Measurements from ENCODE around the gene NTRK3. TPM values are rescaled to one million over a fixed set of nuclear protein-coding genes. Genes with fewer than 3 reads are reported as not detected.

Gene NTRK3
- total and polyA plus RNA-seq, 2 donors (not counting 3 experiments of a cell fraction or from before 2014, with no cell fraction given): not detected

DNA sequence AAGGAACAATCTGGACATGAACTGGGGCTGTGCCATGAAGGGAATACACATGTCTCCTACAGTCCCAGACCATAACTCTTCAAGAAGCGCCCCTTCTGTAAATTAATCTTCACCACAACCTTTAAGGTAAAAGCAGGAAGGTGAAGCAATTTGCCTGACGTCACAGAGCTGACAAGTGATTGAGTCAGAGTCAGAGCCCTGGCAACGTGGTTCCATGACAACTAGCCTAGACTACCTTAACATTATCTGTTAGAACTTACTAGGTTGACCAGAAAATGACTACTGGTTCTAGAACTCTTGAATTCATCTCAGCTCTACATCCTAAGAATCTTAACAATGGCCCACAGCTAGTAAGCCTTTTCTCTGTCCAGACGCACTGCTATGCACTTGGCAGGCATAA, 124.6 kb downstream of the NTRK3 start:
- no peak overlapping the region for H2AFZ ChIP-seq (ENCODE audit: low read depth, low read length)
- no peak overlapping the region for H3K4me3 ChIP-seq (replicated peaks in 1 of 3; ENCODE audit: insufficient read depth in 1 of 3, low read depth in 1 of 3, low read length in 3 of 3)
- DNase-seq (ENCODE audit: low read depth, low spot score) (no peak), FAIRE-seq (no peak)
- H3K79me2 ChIP-seq (ENCODE audit: control insufficient read depth, insufficient read depth, low read length): no peaks in the 10 kb centered on the region
- H3K4me2 ChIP-seq (ENCODE audit: insufficient read depth, low read length): no peak overlapping the region
- H3K4me1 ChIP-seq (ENCODE audit: control insufficient read depth, extremely low read depth, insufficient read depth, low read length): peaks cover 2% of the 10 kb centered on the region
- no peaks in the 10 kb centered on the region for H3K27me3 ChIP-seq (ENCODE audit: control insufficient read depth in 2 of 2, insufficient read depth in 2 of 2, low read length in 2 of 2)
- H3K27ac ChIP-seq (ENCODE audit: insufficient read depth, low read depth, low read length): no peak overlapping the region
- no peaks in the 10 kb centered on the region for H4K20me1 ChIP-seq (replicated peaks; ENCODE audit: control insufficient read depth, extremely low read depth, insufficient read depth, low read length)
- H3K36me3 ChIP-seq (ENCODE audit: control insufficient read depth in 2 of 2, extremely low read depth in 1 of 2, insufficient read depth in 2 of 2, low read length in 2 of 2): no peaks in the 10 kb centered on the region
- ChIA-PET CTCF (no interaction called here), POLR2A (interaction anchor here (0.6 kb wide), 1 partner anchor 102 kb away, joined by 3 read pairs; no protein-coding TSS in a partner anchor)
- H3K9me1 ChIP-seq (replicated peaks; ENCODE audit: control insufficient read depth, extremely low read depth, insufficient read depth, low read length): no peaks in the 10 kb centered on the region
- intact Hi-C loops (cut with micrococcal nuclease): no loop called here
- H3K9ac ChIP-seq (replicated peaks; ENCODE audit: extremely low read depth, insufficient read depth, low read length): no peak overlapping the region
- H3K9me3 ChIP-seq (replicated peaks; ENCODE audit: control insufficient read depth, insufficient read depth, low read length): no peaks in the 10 kb centered on the region
- dilution Hi-C loops (cut with MboI; ENCODE audit: extremely low pct_ligation_motif_present, low sequenced_read_pairs): no loop called here
- BruUV-seq (replicated peaks): no TSS peak
- no peak for TF ChIP-seq MYC (IDR thresholded peaks at IDR 0.05; ENCODE audit: low read depth, low read length)
- no peak for TF ChIP-seq EZH2 (IDR thresholded peaks at IDR 0.05; ENCODE audit: borderline replicate concordance, low read depth, low read length, severe bottlenecking)
- no peak for TF ChIP-seq GATA2 (IDR thresholded peaks at IDR 0.05; ENCODE audit: insufficient read depth, insufficient read length, low read depth, low read length)
- no peak for TF ChIP-seq FOS (IDR thresholded peaks at IDR 0.05; ENCODE audit: borderline replicate concordance, insufficient read depth, low read length)
- TF ChIP-seq JUN (IDR thresholded peaks at IDR 0.05; ENCODE audit: borderline replicate concordance, insufficient read depth, insufficient read length, low read depth): no peak
- no peak for TF ChIP-seq POLR2A (IDR thresholded peaks at IDR 0.05; ENCODE audit: low read depth, low read length)
- TF ChIP-seq, protein P1, sequence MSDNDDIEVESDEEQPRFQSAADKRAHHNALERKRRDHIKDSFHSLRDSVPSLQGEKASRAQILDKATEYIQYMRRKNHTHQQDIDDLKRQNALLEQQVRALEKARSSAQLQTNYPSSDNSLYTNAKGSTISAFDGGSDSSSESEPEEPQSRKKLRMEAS (IDR thresholded peaks at IDR 0.05; ENCODE audit: insufficient read depth, insufficient read length): no peak
- TF ChIP-seq, protein P2, sequence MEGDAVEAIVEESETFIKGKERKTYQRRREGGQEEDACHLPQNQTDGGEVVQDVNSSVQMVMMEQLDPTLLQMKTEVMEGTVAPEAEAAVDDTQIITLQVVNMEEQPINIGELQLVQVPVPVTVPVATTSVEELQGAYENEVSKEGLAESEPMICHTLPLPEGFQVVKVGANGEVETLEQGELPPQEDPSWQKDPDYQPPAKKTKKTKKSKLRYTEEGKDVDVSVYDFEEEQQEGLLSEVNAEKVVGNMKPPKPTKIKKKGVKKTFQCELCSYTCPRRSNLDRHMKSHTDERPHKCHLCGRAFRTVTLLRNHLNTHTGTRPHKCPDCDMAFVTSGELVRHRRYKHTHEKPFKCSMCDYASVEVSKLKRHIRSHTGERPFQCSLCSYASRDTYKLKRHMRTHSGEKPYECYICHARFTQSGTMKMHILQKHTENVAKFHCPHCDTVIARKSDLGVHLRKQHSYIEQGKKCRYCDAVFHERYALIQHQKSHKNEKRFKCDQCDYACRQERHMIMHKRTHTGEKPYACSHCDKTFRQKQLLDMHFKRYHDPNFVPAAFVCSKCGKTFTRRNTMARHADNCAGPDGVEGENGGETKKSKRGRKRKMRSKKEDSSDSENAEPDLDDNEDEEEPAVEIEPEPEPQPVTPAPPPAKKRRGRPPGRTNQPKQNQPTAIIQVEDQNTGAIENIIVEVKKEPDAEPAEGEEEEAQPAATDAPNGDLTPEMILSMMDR (IDR thresholded peaks at IDR 0.05; ENCODE audit: extremely low read depth in 1 of 2, insufficient read depth in 1 of 2, low read depth in 1 of 2, low read length in 2 of 2): no peak
- TF ChIP-seq POLR2AphosphoS5 (IDR thresholded peaks at IDR 0.05; ENCODE audit: insufficient read depth, low read depth, low read length): no peak

Data from endothelial cell of umbilical vein (primary cell).